ENCODE results near the gene HARS1.
"Not testable (repeated sequence)": the region's sequence is repeated elsewhere in the genome, so short reads cannot be mapped to it uniquely, and the experiment has no call there.

Gene HARS1

GRCh38 chr5:140639148-140639981 lies 51.8 kb downstream of the HARS1 start, which contains the start of gene TMCO6:
Gene TMCO6, plus strand, starts transcription at chr5:140639451. Its CDS starts 77 bp downstream, at chr5:140639528.
- peak; percentile 97 for DNase-seq (ENCODE audit: low read depth)
- H3K4me3 ChIP-seq (ENCODE audit: low read depth, low read length) = peak within 1 kb of the TSS; percentile 61
- TF ChIP-seq CTCF (IDR thresholded peaks at IDR 0.05; ENCODE audit: control insufficient read depth, extremely low read depth, insufficient read depth) = peak; percentile 63

GRCh38 chr5:140638898-140639147 lies 52.3 kb downstream of the HARS1 start:
- DNase-seq (ENCODE audit: low read depth) = not testable (repeated sequence)

GRCh38 chr5:140637371-140638100 lies 53.6 kb downstream of the HARS1 start:
- no peak for TF ChIP-seq CTCF (IDR thresholded peaks at IDR 0.05; ENCODE audit: control insufficient read depth, extremely low read depth, insufficient read depth)
- DNase-seq (ENCODE audit: low read depth) = no peak

More at GRCh38 chr5:140638898-140639147, 52.3 kb downstream of the HARS1 start:
- H3K4me3 ChIP-seq (ENCODE audit: low read depth, low read length) = peak overlapping the region; percentile 61

DNA sequence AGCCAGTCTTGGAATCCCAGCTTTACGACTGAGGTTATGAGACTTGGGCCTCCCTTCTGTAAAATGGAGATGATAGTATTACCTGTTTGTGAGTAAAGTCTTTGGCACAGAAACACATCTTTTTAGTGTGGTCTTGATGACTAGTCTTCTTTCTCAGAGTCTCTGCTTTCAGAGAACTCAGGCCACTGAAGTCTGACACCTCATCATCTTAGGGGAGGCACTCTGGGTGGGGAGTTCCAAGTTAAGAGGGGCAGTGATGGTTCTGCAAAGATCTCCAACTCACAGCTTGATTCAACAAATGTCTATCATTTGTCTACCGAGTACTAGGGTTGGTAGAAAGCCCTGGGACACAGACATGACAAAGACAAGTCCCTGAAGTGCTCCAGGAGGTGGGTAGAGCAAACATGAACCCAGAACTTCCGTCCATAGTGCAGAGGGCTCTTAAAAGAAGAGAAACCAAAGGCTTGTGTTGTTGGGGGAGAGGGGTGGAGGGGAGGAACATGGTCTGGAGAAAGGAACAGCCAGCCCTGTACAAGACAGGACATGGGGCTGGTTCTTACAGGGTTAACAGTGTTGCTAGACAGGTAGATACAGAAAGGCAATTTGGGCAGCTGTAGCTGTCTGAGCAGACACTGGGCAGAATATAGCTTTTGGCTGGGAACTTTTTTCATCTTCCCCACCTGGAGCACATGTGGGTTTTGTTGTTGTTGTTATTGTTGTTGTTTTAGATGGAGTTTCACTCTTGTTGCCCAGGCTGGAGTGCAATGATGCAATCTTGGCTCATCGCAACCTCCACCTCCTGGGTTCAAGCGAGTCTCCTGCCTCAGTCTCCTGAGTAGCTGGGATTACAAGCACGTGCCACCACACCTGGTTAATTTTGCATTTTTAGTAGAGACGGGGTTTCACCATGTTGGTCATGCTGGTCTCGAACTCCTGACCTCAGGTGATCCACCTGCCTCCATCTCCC lies 55.6 kb downstream of the HARS1 start:
- no peak overlapping the region for H3K4me3 ChIP-seq (ENCODE audit: low read depth, low read length)
- no peak for TF ChIP-seq CTCF (IDR thresholded peaks at IDR 0.05; ENCODE audit: control insufficient read depth, extremely low read depth, insufficient read depth)
- DNase-seq (ENCODE audit: low read depth) = no peak

More at GRCh38 chr5:140637371-140638100, 53.6 kb downstream of the HARS1 start:
- no peak overlapping the region for H3K4me3 ChIP-seq (ENCODE audit: low read depth, low read length)

DNA sequence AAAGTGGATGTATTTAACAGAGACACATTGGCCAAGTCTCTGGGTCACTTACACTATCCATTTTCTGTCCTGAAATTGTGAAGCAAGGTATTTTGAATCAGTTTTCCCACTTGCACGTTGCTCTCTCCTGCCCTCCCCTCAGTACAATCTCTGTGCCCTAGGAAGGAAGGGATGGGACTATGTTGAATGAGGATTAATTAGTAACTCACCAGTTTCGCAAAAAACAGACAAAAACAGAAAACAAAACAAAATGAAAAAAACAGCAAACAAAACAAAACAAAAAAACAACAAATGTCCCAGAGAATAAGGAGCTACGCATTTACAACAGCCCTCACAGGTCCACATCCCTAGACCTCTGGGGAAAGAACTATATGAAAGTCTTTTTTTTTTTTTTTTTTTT lies 57.1 kb downstream of the HARS1 start:
- no peak for DNase-seq (ENCODE audit: low read depth)
- H3K4me3 ChIP-seq (ENCODE audit: low read depth, low read length) = no peak overlapping the region
- TF ChIP-seq CTCF (IDR thresholded peaks at IDR 0.05; ENCODE audit: control insufficient read depth, extremely low read depth, insufficient read depth) = no peak

DNA sequence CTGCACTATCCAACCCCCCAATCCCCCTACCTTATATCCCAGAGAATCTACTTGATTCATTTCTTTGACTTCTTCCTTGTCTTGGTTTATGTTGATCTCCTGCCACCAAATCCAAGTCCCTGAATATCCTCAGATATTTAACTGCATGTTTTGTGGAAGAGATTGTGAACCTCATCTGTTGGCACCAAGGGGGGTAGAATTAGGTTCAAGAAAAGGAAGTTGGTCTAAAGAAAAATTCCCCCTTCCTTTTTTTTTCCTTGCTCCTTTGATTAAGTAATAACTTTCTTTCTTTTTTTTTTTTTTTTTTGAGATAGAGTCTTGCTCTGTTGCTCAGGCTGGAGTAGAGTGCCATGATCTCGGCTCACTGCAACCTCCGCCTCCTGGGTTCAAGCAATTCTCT lies 57.7 kb downstream of the HARS1 start:
- no peak for DNase-seq (ENCODE audit: low read depth)
- no peak for TF ChIP-seq CTCF (IDR thresholded peaks at IDR 0.05; ENCODE audit: control insufficient read depth, extremely low read depth, insufficient read depth)
- H3K4me3 ChIP-seq (ENCODE audit: low read depth, low read length) = no peak overlapping the region

Measured in LNCaP clone FGC (cell line).